HG03354 (cell line): ENCODE results near the gene MMP8.

Source experiments
- ATAC-seq: cut with Tn5 transposase; IDR thresholded peaks from one replicate; pipeline ENCODE4 v1.9.1; 2021; ENCODE audit warnings: mild to moderate bottlenecking; ENCODE audit not compliant: unreplicated experiment, poor library complexity, severe bottlenecking

Gene MMP8

GRCh38 chr11:102666331-102666957, 58.3 kb downstream of the MMP8 start:
- ATAC-seq = peak; percentile 69

- no peak for ATAC-seq
Measured at GRCh38 chr11:102664001-102664752, 60.6 kb downstream of the MMP8 start.

GRCh38 chr11:102662607-102663006, 62.1 kb downstream of the MMP8 start:
- ATAC-seq = no peak
